Stimulated activated CD8-positive, alpha-beta memory T cell treated with anti-CD3 and anti-CD28 coated beads, Interleukin-2, amount 100 ng/mL, for 48 hours (primary cell): ENCODE data around the gene FAM76B.

ENCODE experiments used
- DNase-seq, 2 donors: peaks; one replicate each; pipeline ENCODE4 v3.0.0-alpha.2; 2020; ENCODE audit warnings: low read depth in 2 of 2

Gene FAM76B

GRCh38 chr11:95729462-95729861 lies 60.1 kb downstream of the FAM76B start:
- no peak for DNase-seq

- DNase-seq = no peak
Observed at GRCh38 chr11:95728790-95729189, 60.8 kb downstream of the FAM76B start.

- no peak for DNase-seq
Observed at GRCh38 chr11:95728094-95728493, 61.5 kb downstream of the FAM76B start.

- no peak for DNase-seq
Observed at GRCh38 chr11:95727620-95728019, 62.0 kb downstream of the FAM76B start.

GRCh38 chr11:95727111-95727510 lies 62.5 kb downstream of the FAM76B start:
- no peak for DNase-seq

GRCh38 chr11:95725196-95725595 lies 64.4 kb downstream of the FAM76B start:
- no peak for DNase-seq

- no peak for DNase-seq
Observed at GRCh38 chr11:95723361-95723942, 66.1 kb downstream of the FAM76B start.

GRCh38 chr11:95720195-95720594 lies 69.4 kb downstream of the FAM76B start:
- no peak for DNase-seq
